ENCODE measurements around the gene RGS12. TPM values are rescaled to one million over a fixed set of nuclear protein-coding genes. Genes with fewer than 3 reads are reported as not detected.

Gene RGS12
- total and polyA plus RNA-seq, 2 of the 13 experiments (the other 11 are each of a cell fraction or from before 2014, with no cell fraction given): 21.0 to 27.7 TPM

DNA sequence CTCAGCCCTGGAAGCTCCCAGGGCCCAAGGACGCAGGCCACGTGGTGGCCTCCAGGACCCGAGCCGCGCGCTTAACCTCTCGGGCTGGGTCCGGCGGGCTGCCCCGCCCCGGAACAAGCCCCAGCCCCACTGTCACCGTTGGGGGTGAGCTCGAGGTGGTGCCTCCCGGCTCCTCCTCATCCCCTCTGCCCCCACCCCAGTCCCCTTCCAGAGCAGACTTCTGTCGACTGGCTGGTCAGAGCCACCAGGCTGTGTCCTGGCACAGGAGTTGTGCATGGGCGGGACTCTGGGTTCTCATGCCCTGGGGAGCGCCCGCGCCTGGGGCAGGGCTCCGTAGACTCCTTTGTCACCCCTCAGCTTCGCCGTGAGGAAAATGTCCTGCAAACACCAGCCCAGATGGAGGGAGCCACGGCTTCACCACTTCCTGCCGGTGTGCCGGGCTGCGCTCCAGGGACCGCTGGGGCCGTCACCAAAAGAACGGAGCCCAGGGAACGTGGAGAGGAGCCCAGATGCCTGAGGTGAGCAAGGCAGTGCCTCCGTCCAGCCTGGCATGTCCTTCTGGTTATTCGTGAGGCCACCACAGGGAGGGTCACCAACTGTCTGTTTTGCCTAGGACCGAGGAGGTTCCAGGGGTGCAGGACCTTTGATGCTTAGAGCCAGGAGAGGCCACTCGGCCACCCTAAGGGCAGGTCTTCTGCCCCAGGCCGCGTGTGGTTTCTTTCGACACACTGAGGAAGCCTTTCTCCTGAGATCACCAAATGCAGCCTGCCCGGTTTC is 7.1 kb upstream of the RGS12 start (continued):
- TF ChIP-seq CCAR2 (optimal IDR thresholded peaks at IDR 0.05; ENCODE audit: low read depth, low read length) (no peak), ZBTB42 (CRISPR knock-in tag; IDR thresholded peaks at IDR 0.05) (no peak), EEA1 (CRISPR knock-in tag; IDR thresholded peaks at IDR 0.05; ENCODE audit: borderline replicate concordance) (no peak), ZNF274 (CRISPR knock-in tag; IDR thresholded peaks at IDR 0.05) (peak; percentile 72; the same call in 1 of the 2 replicates), ZNF101 (CRISPR knock-in tag; IDR thresholded peaks at IDR 0.05; ENCODE audit: borderline replicate concordance, low read depth) (no peak), TBX3 (IDR thresholded peaks at IDR 0.05; ENCODE audit: borderline replicate concordance) (no peak), ZNF792 (CRISPR knock-in tag; IDR thresholded peaks at IDR 0.05) (no peak), TP53 (CRISPR knock-in tag; conservative IDR thresholded peaks at IDR 0.05) (no peak), ZNF30 (CRISPR knock-in tag; IDR thresholded peaks at IDR 0.05) (no peak), ZNF343 (CRISPR knock-in tag; IDR thresholded peaks at IDR 0.05) (0 out of 2 replicates have a peak, but pooled peaks have one; percentile 53), MYC (CRISPR knock-in tag; IDR thresholded peaks at IDR 0.05; ENCODE audit: borderline replicate concordance) (peak; percentile 98), PCBP1 (IDR thresholded peaks at IDR 0.05; ENCODE audit: borderline replicate concordance, low read depth, low read length) (no peak), MAF1 (CRISPR knock-in tag; IDR thresholded peaks at IDR 0.05; ENCODE audit: borderline replicate concordance) (0 out of 2 replicates have a peak, but pooled peaks have one; percentile 43), ZNF207 (IDR thresholded peaks at IDR 0.05; ENCODE audit: borderline replicate concordance) (no peak), U2AF1 (optimal IDR thresholded peaks at IDR 0.05; ENCODE audit: low read depth, low read length) (no peak), NFRKB (IDR thresholded peaks at IDR 0.05) (no peak), DNMT3B (CRISPR knock-in tag; conservative IDR thresholded peaks at IDR 0.05) (no peak), ZNF335 (CRISPR knock-in tag; IDR thresholded peaks at IDR 0.05) (no peak), TAF15 (IDR thresholded peaks at IDR 0.05; ENCODE audit: low read depth, low read length, poor library complexity, severe bottlenecking) (no peak), RCOR2 (CRISPR knock-in tag; IDR thresholded peaks at IDR 0.05) (no peak)
- TF ChIP-seq, protein P1, sequence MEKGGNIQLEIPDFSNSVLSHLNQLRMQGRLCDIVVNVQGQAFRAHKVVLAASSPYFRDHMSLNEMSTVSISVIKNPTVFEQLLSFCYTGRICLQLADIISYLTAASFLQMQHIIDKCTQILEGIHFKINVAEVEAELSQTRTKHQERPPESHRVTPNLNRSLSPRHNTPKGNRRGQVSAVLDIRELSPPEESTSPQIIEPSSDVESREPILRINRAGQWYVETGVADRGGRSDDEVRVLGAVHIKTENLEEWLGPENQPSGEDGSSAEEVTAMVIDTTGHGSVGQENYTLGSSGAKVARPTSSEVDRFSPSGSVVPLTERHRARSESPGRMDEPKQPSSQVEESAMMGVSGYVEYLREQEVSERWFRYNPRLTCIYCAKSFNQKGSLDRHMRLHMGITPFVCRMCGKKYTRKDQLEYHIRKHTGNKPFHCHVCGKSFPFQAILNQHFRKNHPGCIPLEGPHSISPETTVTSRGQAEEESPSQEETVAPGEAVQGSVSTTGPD (CRISPR knock-in tag; IDR thresholded peaks at IDR 0.05): no peak
- TF ChIP-seq, protein P2, sequence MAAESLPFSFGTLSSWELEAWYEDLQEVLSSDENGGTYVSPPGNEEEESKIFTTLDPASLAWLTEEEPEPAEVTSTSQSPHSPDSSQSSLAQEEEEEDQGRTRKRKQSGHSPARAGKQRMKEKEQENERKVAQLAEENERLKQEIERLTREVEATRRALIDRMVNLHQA (CRISPR knock-in tag; IDR thresholded peaks at IDR 0.05): no peak
- TF ChIP-seq, protein P3, sequence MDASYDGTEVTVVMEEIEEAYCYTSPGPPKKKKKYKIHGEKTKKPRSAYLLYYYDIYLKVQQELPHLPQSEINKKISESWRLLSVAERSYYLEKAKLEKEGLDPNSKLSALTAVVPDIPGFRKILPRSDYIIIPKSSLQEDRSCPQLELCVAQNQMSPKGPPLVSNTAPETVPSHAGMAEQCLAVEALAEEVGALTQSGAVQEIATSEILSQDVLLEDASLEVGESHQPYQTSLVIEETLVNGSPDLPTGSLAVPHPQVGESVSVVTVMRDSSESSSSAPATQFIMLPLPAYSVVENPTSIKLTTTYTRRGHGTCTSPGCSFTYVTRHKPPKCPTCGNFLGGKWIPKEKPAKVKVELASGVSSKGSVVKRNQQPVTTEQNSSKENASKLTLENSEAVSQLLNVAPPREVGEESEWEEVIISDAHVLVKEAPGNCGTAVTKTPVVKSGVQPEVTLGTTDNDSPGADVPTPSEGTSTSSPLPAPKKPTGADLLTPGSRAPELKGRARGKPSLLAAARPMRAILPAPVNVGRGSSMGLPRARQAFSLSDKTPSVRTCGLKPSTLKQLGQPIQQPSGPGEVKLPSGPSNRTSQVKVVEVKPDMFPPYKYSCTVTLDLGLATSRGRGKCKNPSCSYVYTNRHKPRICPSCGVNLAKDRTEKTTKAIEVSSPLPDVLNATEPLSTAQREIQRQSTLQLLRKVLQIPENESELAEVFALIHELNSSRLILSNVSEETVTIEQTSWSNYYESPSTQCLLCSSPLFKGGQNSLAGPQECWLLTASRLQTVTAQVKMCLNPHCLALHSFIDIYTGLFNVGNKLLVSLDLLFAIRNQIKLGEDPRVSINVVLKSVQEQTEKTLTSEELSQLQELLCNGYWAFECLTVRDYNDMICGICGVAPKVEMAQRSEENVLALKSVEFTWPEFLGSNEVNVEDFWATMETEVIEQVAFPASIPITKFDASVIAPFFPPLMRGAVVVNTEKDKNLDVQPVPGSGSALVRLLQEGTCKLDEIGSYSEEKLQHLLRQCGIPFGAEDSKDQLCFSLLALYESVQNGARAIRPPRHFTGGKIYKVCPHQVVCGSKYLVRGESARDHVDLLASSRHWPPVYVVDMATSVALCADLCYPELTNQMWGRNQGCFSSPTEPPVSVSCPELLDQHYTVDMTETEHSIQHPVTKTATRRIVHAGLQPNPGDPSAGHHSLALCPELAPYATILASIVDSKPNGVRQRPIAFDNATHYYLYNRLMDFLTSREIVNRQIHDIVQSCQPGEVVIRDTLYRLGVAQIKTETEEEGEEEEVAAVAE (CRISPR knock-in tag; IDR thresholded peaks at IDR 0.05; ENCODE audit: borderline replicate concordance): no peak
- TF ChIP-seq, protein P4, sequence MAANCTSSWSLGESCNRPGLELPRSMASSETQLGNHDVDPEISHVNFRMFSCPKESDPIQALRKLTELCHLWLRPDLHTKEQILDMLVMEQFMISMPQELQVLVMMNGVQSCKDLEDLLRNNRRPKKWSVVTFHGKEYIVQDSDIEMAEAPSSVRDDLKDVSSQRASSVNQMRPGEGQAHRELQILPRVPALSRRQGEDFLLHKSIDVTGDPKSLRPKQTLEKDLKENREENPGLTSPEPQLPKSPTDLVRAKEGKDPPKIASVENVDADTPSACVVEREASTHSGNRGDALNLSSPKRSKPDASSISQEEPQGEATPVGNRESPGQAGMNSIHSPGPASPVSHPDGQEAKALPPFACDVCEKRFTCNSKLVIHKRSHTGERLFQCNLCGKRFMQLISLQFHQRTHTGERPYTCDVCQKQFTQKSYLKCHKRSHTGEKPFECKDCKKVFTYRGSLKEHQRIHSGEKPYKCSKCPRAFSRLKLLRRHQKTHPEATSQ (CRISPR knock-in tag; IDR thresholded peaks at IDR 0.05; ENCODE audit: borderline replicate concordance): no peak

All from HepG2 (cell line).